Frontal cortex (tissue), 4 donors: ENCODE results near the gene ATP5ME. TPM values are rescaled to one million over a fixed set of nuclear protein-coding genes. Genes with fewer than 3 reads are reported as not detected.
A peak's percentile ranks its signal among the peaks of the same experiment; 100 is the strongest.
"Not testable (repeated sequence)": the region's sequence is repeated elsewhere in the genome, so short reads cannot be mapped to it uniquely, and the experiment has no call there.

Source experiments
- DNase-seq, 2 donors: peaks; one replicate each; pipeline ENCODE4 v3.0.0; 2012; ENCODE audit warnings: low spot score in 2 of 2
- FAIRE-seq: peaks from 2 replicates; lab custom pipeline; 2012; peaks lifted over from hg19 to GRCh38; lab: Jason Lieb, UNC
- total RNA-seq: library from RNA; depleted of rRNA; stranded (reverse); fragments of >200 nt; gene quantifications from one replicate; pipeline ENCODE4 v1.2.3, GENCODE V29; 2014
- donor health status: control.
- donor health status: control.
- donor health status: control.

ATP5ME gene, protein sequence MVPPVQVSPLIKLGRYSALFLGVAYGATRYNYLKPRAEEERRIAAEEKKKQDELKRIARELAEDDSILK
- 70.9 TPM for total RNA-seq

DNA sequence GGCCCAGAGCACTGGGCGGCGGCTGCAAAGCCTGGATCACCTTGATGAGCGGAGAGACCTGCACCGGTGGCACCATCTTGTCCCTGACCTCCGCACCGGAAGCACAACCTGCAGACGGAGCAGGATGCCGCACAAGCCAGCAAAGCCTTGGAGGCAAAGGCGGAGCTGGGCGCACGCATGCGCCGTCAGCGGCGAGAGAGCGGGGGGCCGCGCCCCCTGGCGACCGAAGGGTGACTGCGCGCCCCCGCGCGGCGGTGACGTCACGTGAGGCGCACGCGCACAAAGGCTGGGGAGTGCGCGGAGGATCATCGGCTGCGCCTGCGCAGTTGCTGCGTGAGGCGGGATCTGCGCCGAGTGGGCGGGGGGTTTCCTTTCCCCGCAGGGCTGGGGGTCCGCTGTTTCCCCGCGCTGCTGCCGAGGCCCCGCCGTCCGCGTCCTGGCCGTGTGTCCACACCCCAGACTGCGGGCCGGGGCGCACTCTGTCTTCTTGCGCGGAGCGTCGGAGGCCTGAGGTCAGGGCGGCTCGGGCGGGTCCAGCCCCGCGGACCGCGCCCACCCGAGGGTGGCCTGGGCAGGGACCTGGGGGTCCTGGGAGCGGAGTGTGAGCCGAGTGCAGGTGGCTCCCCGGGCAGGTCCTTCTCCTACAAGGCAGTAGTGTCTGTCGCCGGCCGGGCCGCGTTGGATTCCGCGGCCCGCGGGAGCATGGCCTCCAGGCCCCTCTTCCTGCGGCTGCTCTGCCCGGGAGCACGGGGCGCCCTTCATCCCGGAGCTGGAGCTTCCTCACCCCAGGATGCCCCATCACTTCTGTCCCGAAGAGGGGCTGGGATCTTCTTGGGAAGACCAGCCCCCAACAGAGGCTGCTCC is at the start of gene ATP5ME, which contains the start of gene MYL5:
ATP5ME (minus strand) TSS at position 105 of the 864 bp plus-strand sequence; CDS start at position 76, 29 bp downstream.
MYL5 (plus strand) TSS at position 371 of the 864 bp plus-strand sequence. CDS start 3,485 bp downstream, outside the sequence.
- FAIRE-seq = no peak
- peak; percentile 100 for DNase-seq

DNA sequence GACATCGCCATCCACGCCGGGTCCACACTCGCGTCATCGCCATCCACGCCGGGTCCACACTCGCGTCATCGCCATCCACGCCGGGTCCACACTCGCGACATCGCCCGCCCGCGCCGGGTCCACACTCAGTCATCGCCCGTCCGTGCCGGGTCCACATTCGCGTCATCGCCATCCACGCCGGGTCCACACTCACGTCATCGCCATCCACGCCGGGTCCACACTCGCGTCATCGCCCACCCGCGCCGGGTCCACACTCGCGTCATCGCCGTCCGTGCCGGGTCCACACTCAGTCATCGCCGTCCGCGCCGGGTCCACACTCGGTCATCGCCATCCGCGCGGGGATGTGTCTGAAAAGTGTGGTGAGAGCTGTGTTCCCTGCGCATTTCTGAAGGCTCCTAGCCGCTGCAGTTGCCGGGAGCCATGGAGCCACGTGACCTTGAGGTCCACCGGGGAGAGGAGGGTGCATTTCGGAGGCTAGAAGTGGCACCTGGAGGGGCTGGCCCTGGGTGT is 48.8 kb upstream of the ATP5ME start:
- no peak for FAIRE-seq
- DNase-seq = no peak

DNA sequence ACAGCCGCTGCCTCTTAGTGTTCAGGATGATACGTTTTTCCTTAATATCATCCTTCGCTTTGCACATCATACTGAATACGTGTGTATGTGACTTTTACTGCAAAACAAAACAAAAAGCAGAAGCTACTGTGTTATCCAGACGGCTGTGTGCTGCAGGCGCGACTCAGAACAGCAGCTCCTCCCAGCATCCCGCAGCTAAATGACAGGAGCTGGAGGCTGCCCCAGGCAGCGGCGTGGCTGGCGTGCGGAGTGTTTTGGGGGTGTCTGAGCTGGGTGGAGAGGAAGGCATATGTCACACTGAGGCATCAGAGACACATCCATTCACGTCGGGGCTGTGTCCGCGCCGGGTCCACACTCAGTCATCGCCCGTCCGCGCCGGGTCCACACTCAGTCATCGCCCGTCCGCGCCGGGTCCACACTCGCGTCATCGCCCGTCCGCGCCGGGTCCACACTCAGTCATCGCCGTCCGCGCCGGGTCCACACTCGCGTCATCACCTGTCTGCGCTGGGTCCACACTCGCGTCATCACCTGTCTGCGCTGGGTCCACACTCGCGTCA is 48.2 kb upstream of the ATP5ME start:
- FAIRE-seq = no peak

DNA sequence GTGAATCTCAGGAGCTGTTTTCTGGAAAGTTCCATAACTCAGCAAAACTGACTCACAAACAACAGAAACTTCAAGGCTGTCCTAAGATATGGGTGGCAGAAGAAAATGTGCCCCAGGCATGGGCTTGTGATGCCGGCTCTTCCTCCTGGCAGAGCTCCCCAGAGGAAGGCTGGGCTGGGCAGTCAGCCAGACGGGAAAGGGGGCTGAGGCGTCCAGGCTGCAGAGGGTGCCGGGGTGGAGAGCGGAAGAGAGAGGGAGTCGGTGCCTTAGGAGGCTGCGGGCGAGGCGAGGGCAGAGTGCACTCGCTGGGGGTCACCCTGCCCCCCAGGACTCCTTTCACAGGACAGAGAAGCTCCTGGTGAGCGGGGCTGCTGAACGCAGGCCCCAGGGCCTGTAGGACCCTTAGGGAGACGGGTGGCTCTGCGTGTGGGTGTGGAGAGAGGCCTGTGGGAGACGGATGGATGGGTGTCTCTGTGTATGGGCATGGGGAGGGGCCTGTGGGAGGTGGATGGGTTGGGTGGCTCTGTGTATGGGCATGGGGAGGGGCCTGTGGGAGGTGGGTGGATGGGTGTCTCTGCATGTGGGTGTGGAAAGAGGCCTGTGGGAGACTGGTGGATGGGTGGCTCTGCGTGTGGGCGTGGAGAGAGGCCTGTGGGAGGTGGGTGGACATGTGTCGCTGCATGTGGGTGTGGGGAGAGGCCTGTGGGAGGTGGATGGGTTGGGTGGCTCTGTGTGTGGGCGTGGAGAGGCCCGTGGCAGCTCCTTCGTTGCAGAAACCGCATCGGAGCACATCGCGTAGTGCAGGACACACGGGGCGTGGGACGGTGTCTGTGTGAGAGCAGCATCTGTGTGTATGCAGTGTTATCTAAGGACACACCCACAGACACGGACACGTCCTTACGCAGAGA is 47.4 kb upstream of the ATP5ME start:
- no peak for FAIRE-seq
- no peak for DNase-seq

More for the DNA sequence above, 48.2 kb upstream of the ATP5ME start:
- DNase-seq = no peak

DNA sequence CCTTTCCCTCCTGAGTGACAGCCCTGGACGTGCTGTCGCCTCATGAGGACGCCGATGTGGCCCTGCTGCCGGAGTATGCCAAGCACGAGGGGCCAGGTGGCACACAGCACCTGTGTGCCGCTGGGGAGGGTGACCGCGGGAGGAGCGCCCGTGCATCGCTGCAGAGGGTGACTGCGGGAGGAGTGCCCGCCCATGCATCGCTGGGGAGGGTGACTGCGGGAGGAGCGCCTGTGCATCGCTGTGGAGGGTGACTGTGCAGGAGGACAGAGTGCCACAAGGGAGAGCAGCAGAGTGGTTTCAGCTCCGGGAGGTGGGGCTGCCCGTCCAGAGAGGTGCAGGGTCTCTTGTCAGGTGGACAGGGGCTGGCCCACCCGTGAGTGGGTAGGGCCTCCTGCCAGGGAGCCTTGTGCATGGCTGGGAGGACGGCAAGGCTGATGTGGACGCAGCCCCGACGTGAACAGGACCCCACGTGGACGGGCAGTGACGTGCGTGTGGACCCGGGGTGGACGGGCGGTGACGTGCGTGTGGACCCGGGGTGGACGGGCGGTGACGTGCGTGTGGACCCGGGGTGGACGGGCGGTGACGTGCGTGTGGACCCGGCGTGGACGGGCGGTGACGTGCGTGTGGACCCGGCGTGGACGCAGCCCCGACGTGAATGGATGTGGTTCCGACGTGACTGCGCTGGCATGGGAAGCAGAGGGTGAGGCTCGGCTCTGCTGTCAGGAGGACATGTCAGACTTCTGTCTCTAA is 46.2 kb upstream of the ATP5ME start:
- DNase-seq = no peak
- no peak for FAIRE-seq

DNA sequence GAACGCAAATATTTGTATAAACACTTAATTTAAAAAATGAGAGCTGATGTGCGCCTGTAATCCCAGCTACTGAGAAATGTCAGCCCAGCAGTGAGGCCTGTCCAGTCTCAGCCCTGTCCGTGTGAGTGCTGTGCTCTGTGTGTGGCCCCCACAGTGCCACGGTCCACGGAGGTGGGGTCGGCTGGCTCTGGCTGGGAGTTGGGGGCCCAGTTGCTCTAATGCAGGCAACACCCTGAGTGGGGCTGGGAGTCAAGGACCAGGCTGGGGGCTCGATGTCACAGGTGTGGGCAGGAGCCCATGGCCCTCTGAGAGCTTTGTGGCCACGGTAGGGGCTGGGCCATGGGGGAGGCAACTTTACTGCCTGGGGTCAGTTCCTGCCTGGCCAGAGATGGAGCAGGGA is 44.4 kb upstream of the ATP5ME start:
- DNase-seq (no peak), FAIRE-seq (no peak)

DNA sequence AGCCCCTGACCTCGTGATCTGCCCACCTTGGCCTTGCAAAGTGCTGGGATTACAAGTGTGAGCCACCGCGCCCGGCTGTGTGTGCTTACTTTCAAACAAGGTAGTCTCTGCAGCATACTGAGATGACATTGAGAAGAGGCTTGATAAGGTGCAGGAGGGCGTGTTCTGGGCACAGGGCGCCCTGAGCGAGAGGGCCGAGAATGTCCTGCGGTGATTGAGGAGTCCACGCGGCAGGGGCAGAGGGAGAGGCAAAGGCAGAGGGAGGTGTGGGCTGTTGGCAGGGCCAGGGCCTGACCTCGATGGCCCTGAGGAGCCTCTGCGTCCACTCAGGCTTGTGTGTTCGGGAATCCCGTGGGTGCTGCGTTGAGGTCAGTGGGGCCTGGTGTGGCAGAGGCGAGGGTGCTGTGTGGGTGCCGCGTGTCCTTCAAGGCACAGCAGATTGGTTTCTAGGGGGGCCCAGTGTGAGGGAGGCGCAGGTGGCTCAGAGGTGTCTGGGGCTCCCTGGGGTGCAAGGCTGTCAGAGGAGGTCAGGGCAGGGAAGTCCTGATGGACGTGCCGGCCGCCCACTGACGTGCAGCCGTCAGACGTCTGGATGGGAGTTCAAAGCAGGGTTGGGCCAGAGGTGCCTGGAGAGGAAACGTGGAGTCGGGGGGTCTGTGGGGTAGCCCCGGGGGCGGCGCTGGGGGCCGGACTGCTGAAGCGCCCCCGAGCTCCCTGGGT is 43.7 kb upstream of the ATP5ME start:
- FAIRE-seq (no peak), DNase-seq (no peak)

DNA sequence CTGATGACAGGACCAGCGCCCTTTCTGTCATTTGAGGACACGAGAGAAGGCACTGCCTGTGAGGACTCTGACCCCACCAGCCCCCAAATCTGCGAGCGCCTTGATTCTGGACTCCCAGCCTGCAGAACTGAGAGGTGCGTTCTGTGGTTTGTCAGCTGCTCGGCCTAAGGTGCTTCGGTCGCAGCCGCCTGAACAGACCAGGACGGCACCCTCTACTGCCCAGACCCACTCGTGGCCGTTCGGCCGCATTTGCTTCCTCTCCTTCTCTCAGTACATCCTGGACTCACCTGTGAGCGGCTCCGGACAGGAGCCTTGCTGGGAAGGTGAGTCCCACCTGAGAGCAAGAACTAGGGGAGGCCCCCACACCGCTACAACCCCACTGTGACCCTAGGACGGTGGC is 40.0 kb upstream of the ATP5ME start:
- DNase-seq = no peak
- no peak for FAIRE-seq

DNA sequence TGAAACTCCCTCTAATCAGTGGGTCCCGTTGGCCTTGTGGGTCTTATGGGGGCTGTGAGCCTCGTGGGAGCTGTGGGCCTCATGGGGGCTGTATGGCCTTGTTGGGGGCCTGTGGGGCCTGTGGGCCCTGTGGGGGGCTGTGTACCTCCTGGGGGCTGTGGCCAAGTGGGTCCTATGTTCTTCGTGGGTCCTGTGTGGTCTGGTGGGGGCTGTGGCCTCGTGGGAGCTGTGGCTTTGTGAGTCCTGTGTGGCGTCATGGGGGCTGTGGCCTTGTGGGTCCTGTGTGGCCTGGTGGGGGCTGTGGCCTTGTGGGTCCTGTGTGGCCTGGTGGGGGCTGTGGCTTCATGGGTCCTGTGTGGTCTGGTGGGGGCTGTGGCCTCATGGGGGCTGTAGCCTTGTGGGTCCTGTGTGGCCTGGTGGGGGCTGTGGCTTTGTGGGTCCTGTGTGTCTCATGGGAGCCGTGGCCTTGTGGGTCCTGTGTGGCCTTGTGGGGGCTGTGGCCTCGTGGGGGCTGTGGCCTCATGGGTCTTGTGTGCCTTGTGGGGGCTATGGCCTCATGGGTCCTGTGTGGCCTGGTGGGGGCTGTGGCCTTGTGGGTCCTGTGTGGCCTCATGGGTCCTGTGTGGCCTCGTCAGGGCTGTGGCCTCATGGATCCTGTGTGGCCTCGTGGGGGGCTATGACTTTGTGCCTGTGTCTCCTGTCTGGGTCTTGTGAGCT is 39.0 kb upstream of the ATP5ME start:
- FAIRE-seq (no peak), DNase-seq (no peak)

DNA sequence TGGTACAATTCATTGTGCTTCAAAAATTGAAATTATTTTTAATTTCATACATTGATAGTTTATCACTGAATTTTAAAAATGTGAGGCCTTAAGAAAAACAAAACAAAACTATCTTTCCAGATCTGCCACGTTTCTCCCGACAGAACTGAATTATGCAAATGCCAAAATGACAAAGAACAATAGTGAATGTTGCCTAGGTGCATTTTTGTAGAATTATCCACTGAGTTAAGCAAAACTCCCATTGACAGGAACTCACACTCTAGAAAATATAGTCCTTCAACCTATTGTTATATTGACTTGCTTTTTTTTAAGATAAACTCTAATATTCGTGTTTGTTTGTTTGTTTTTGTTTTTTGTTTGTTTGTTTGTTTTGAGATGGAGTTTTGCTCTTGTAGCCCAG is 38.0 kb upstream of the ATP5ME start:
- no peak for DNase-seq
- FAIRE-seq = peak; percentile 48

DNA sequence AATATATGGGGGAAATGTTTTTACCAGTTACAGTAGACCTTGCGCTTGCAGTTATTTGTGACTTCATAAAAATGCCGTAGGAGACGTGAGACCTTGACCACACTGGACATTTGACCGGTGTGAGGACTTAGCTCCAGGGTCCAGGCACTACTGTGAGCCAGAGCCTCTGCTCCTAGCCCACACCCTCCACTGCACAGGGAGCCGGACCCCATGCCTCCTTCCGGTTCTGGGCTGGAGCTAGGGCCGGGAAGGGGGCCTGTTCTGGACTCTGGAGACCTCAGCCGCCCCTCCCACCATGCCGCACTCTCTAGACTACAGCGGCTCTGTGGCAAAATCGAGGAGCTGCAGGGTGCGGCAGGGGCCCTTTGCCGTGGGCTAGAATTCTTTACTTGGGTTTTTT is 36.8 kb upstream of the ATP5ME start:
- FAIRE-seq (no peak), DNase-seq (no peak)

DNA sequence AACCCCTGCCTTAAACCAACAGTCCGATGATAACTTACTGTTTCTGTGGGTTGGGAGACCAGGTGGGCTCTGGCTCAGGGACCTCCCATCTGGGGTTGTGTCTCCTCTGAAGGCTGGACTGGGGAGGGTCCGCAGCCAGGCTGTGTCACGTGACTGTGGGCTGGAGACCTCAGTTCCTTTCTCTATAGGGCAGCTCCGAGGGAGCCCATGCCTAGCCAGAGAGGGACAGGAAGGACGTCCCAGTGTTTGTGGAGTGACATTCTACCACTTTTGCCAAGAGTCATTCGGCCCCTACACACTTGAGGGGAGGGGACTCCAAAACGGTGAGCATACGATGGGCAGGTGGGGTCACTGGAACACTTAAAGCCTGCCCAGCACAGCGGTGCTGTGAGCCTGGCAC is 36.0 kb upstream of the ATP5ME start:
- FAIRE-seq (no peak), DNase-seq (no peak)

DNA sequence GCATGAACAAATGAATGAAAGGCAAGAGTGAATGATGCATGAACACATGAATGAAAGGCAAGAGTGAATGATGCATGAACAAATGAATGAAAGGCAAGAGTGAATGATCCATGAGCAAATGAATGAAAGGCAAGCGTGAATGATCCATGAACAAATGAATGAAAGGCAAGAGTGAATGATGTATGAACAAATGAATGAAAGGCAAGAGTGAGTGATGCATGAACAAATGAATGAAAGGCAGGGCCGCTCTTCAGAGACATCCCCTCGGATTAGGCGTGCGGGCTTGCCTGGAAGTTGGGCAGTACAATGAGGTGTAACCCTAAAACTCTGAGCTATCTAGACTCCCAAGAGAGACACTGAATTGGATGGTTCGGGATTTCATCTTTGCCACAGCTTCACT is 35.3 kb upstream of the ATP5ME start:
- FAIRE-seq = no peak
- no peak for DNase-seq

DNA sequence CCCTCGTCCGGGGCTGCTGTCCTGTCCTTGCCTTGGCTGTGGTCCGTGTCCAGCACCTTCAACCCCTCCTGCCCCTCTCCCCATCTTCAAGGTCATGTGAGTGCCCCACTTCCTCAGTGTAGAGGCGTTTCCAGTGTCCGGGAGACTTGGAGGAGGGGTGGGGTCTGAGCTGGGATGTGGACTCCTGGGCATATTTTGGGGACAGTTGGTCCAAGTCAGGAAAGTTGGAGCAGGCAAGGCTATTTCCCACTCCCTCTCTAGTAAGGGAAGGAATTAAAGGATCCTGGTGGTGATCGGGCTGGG is 34.5 kb upstream of the ATP5ME start:
- DNase-seq = no peak
- FAIRE-seq = no peak

DNA sequence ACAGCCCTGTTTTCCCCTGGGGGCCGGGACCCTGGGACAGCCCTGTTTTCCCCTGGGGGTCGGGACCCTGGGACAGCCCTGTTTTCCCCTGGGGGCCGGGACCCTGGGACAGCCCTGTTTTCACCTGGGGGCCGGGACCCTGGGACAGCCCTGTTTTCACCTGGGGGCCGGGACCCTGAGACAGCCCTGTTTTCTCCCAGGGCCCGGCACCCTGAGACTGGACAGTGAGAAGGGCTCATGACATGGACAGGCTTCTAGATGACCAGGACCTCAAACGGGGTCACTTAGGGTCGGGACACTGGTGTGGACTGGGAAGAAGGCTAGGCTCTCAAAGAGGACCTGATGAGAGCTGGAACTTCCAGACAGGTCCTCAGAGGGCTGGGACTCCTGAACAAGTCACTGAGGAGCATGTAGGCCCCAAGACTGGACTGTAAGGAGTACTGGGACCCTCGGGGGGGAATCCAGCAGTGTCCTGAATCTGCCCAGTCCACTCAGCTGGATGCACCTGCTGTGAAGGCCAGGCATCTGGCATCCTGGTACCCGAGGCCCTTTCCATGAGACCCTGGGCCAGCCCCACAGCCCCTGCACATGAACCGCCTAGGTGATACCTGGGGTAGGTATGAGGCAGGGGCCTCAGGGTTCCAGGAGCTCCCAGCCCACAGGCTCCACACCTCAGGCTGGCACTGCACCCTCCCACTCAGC is 34.0 kb upstream of the ATP5ME start:
- DNase-seq (no peak), FAIRE-seq (no peak)

DNA sequence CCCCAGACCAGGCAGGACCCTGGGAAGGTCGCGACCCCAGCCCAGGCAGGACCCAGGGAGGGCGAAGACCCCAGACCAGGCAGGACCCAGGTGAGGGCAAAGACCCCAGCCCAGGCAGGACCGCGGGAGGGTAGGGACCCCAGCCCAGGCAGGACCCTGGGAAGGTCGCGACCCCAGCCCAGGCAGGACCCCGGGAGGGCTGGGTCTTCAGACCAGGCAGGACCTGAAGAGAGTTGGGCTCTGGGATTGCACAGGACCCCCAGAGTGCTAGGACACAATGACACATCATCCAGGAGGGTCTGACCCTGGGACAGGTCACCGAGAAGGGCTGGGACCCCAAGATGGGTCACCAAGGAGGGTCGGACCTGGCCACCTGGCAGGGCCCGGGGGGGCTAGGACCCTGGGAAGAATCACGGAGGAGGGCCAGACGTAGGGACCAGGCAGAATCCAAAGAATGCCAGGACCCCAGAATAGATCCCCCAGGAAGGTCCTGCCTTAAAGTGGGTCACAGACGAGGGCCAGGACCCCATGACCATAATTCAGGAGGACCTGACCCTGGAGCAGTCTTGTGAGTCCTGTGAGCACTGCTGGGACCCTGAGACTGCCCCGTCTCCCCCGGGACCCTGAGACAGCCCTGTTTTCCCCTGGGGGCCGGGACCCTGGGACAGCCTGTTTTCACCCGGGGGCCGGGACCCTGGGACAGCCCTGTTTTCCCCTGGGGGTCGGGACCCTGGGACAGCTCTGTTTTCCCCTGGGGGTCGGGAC is 32.9 kb upstream of the ATP5ME start:
- no peak for FAIRE-seq
- no peak for DNase-seq

DNA sequence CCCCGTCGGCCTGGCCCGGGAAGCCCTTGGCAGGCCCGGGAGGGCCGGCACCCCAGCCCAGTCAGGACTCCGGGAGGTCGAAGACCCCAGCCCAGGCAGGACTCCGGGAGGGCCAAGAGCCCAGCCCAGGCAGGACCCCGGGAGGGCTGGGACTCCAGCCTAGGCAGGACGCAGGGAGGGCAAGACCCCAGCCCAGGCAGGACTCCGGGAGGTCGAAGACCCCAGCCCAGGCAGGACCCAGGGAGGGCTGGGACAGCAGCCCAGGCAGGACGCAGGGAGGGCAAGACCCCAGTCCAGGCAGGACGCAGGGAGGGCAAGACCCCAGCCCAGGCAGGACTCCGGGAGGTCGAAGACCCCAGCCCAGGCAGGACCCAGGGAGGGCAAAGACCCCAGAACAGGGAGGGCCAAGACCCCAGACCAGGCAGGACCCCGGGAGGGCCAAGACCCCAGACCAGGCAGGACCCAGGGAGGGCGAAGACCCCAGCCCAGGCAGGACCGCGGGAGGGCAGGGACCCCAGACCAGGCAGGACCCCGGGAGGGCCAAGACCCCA is 32.1 kb upstream of the ATP5ME start:
- not testable (repeated sequence) for FAIRE-seq, DNase-seq
